Kidney glomerular epithelial cell (primary cell): Measurements from ENCODE around the gene TEX13D.

Experiments used
- DNase-seq: peaks from one replicate; lab custom pipeline; 2025; lab: John Stamatoyannopoulos, UW

TEX13D gene

DNA sequence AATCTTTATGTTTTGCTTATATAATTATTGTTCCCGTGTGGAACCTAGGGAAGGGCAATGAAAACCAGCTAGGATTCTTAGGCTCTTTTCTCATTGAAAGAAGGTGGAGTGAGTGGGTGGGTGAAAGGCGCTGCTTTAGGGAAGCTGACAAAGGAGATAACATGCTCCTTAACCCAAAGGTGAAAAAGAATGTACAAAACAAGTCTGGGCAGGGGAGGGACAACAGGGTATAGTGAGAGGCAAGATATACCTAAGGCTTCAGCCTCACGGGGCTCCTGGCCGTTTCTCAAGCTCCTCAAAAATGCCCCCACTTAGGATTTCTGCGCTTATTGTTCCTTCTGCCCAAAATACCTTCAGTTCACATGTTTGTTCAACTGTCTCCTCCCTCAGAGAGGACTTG, 15.7 kb downstream of the TEX13D start:
- DNase-seq = no peak

DNA sequence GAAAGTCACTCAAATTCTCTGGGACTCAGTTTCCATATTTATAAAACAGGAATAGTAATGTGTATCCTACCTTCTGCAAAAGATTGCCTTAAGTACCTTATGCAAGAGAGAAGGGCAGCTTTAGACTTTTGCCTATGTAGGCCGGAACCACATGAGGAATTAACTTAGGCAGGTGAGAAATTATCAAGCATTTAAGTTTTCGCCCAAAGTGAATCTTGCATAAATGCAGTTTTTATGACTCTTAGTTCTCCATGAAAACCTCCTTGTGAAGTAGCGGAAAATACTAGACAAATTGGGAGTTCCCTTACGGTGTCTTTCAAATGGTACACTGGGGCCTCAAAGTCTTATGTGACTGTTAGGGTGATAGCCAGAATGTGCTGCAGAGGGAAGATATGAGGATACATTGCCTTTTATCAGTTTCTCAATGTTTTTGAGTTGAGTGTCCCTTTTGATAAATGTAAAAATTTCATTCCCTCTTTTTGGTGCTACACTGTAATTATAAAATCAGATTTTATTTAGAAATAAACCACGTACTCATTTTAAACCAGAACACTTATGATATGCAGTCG, 16.5 kb downstream of the TEX13D start:
- no peak for DNase-seq

- no peak for DNase-seq
Measured at GRCh38 chrX:124354648-124355047, 22.2 kb downstream of the TEX13D start.

- DNase-seq = no peak
Measured at GRCh38 chrX:124358800-124359383, 26.4 kb downstream of the TEX13D start.

DNA sequence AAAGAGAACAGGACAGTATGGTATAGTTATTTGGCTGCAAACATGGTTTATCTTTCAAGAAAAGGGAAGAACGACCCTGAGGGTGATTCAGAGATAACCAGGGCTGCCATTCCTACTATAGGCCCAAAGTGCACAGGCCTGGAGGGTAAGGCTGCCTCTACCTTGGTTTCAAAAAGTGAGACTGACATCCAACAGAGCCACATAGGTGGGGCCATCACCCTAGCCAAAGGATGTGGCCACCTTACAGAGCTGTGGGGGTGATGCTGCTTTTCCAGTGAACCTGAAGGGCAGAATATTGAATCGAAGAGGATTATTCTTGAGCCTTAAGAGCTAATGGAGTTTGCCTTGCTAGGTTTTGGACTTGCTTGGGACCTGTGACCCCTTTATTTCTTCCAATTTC, 29.6 kb downstream of the TEX13D start:
- DNase-seq = no peak

GRCh38 chrX:124362761-124363160, 30.3 kb downstream of the TEX13D start:
- no peak for DNase-seq

- no peak for DNase-seq
Measured at GRCh38 chrX:124369722-124370121, 37.3 kb downstream of the TEX13D start.

GRCh38 chrX:124373348-124373747, 40.9 kb downstream of the TEX13D start:
- no peak for DNase-seq

DNA sequence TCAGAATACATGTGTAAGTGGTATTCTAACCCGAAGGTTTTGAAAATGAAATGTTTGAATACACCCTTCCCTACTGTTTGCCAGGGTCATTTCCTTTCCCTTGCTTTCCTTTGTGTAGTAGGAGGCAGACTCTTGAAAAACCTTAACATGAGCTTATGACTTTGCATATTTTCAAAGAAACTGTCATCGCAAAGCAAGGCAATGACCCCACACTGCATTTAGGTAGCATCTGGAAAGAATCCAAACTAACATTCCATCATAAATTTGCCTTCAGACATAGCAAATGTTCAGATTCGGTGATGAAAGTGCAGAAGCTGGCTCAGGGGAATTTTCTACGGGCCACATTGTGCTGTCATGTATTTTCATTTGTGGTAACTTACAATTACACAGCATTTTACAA, 46.2 kb downstream of the TEX13D start:
- no peak for DNase-seq

DNA sequence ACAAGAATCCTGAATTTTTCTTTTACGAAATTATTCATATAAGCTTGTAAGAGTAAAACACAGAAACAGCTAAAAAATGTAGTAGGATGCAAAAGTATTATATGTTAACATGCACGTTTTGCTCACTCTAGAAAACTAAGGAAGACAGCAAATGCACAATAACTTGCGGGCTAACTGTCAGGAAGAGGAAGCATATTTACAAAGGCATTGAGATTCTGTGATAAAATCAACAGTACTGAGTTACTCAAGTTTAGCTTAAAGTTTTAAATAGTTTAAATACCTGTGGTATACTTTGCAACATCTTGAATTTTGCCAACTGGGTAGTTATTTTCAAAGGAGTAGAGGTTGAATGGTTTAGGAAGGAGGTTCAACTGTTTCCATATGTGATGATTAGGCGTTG, 50.9 kb downstream of the TEX13D start:
- DNase-seq = no peak

GRCh38 chrX:124386401-124386800, 53.9 kb downstream of the TEX13D start:
- no peak for DNase-seq
